NCI-H128 (cell line): Measurements from ENCODE around the gene ANTXRL.
"Not testable (repeated sequence)": the region's sequence is repeated elsewhere in the genome, so short reads cannot be mapped to it uniquely, and the experiment has no call there.

Experiments
- DNase-seq: peaks from one replicate; lab custom pipeline; 2025; ENCODE audit not compliant: unreplicated experiment; lab: John Stamatoyannopoulos, UW

ANTXRL gene

DNA sequence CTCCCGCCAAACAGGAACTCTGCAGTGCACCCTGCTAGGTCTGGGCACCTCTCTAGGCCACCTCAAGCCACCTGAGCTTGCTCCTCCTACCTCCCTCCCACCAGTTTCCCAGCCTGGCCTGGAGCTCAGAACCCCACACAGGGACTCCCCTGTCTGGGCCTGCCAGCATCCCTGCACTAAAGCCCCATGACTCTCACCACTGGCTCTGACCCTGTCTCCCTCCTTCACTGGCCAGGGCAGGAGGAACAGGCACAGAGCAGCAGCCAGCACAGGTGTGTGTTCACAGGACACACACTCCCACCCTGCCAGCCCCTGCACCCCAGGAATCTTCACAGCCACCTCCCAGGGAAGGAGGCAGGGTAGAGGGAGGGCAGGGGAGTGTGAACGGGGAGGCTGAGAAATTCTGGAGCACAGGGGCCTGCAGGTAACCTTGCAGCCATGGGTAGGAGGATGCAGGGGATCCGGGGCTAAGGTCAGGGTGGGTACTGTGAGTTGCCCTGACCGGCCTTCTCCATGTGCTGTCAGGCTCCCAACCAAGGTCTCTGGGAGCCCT lies 13.9 kb upstream of the ANTXRL start:
- DNase-seq = no peak

DNA sequence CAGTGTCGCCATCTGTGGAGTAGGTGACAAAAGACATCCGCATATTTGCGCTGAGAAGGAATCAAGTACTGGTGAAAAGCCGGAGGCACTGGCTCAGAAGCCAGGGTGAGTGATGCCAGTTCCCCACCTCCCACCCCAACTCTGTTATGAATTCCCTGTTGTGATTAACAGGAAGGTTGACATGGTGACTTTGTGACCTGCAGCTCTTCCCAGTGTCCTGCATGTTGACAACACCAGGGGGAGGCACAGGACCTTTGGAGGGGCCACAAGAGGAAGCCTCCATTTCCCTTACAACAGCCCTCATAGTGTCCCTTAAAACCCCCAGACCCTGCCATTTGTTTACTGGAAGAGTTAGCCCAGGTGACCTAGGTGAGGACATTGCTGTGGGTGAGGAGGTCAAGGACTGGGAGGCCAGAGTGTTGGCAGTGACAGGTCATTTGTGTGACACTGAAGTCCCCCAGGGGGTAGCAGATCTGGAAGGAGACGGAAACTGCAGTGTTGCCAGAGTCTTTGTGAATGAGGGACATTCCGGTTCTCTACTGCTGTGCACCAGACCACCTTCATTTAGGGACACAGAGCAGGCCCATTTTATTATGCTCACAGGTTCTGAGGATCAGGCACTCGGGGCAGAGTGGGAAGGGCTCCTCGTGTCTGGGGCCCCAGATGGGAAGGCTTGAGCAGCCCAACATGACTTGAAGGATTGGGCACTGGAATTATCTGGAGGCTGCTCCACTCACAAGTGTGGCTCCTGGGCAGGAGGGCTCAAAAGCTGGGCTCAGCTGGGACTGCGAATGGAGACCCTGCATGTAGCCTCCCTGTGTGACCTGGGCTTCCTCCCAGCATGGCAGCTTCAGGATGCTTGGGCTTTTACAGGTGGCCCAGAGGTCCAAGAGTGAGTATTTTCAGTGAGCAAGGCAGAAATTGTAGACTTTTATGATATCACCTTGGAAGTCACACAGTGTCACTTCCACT lies 13.0 kb upstream of the ANTXRL start:
- no peak for DNase-seq

DNA sequence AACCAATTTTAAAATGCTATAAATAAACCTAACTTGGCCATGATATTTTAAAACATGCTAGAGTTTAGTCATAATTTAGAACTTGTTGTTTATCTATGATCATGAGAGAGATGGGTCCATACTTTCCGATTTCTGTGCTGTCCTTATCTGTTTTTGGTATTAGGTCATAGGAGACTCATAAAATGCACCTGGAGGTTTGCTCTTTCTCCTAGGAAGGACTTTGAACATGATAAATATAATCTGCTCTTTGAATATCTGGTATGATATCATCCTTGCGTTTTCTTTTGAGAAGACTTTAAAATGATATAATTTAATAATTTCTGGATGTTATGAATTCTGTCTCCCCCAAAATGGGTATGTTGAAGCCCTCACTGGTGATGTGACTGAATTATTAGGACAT lies 9.0 kb upstream of the ANTXRL start:
- DNase-seq = no peak

DNA sequence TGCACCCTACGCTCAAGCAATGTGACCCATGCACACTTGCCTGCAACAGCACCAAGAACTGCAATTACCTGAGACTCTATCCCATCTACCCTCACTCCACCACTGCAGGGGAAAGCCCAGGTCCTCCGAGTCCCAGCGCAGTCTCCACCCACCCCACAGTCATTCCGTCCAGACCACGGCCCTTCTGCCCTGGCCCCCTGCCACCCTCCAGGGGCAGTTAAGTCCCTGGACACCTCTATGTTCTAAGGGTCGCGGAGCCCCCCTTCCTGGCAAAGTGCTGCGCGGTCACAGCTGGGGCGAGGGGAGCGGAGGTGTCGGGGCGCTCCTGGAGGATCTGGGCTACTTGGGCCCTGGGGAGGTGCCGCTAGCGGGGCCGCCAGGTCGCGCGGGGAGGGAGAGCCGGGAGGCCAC lies 4.4 kb upstream of the ANTXRL start:
- not testable (repeated sequence) for DNase-seq

DNA sequence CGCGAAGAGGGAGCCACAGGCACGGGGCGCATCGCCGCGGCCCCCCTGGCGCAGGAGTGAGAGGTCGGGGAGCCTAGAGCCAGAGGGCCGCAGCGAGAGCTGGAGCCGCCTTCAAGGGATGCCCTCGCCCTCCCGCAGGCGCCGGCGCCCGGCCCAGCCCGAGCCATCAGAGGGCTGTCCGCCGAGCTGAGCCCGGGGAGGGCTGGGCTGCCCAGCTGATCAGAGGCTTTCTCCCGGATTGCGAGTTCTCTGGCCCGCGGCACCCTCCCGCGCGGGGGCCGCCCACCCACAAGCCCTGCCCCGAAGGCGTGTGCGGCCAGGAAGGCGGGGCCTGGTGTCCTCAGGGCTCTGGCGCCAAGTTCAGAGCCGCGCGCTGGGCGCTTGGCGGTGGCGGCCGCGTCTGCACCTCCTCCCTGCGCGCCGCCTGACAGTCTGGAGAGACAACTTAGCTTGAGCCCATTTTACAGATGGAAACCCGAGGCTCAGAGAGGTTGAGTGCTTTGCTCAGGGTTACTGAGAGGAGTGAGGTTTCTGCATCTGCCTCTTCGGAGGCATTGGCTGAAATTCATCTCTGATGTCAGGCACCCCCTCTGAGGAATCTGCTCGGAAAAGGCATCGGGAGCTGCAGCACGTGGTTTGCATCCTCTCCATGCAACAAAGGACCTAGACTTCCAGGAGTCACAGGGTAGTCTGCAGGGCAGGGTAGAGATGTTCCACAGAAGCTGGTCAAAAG lies 3.8 kb upstream of the ANTXRL start:
- DNase-seq = no peak

DNA sequence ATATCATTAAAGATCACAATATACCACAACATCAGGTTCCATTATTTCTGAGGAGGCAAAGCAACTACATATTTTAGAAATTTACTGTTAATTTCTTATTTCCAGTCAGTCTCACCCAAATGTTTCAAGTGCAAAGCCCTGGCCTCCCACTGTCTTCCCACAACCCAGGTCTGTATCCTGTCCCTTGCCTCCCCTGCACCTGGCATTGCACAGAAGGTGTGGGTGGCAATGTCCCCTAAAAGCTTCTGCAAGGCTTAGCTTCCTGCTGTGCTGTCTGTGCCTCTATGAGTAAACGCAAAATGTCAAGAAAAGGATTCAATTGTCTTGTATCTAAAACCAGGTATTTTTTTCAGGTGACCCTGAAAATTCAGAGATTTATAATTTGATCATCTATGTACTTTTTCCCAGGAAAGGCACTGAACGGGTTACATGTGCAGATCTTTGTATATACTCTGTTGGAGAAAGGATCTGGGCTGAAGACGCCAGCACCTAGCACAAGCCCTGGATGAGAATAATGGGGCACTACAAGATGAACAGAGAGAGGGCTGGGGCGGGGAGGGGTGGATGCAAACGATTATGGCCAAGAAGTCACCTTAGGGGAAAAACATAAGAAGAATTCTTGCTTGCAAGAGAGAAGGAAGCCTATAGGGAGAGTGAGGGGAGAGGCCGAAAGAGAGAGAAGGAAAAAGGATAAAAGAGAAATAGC lies 3.1 kb upstream of the ANTXRL start:
- DNase-seq = no peak

DNA sequence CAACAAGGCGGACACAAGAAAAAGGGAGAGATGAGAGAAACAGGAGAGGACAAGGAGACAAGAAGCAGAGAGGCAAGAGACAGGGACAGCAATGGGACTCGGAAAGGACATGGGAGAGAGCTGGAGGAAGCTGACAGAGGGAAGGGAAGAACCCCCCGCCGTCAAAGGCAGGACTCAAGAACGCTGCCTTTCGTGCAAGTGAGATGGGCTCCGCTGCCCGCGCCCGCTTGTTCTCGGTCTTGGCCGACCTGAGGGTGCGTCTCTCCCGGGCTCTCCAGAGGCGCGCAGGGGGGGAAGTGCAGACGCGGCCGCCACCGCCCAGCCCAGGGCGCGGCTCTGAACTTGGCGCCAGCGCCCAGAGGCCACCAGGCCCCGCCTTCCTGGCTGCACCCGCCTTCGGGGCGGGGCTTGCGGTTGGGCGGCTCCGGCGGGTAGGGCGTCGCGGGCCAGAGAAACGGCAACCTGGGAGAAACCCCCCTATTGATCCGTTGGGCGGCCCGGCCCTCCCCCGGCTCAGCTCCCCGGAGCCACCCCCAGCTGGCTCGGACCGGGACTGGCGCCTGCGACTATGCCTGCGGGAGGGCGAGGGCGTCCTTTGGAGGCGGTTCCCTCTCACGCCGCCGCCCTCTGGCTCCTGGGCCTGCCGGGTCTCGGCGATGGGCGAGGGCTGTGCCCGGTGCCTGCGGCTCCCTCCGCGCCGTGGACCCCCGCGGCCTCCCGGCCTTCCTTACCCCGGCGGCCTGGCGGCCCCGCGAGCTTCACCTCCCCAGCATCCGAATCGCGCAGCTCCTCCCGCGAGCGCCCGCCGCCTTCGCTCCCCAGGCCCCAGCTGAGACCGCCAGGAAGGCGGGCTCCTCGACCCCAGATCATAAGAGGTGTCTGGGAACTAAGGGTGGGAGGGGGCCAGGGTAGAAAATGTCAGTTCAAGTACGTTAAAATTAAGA lies 2.2 kb upstream of the ANTXRL start:
- DNase-seq = no peak

DNA sequence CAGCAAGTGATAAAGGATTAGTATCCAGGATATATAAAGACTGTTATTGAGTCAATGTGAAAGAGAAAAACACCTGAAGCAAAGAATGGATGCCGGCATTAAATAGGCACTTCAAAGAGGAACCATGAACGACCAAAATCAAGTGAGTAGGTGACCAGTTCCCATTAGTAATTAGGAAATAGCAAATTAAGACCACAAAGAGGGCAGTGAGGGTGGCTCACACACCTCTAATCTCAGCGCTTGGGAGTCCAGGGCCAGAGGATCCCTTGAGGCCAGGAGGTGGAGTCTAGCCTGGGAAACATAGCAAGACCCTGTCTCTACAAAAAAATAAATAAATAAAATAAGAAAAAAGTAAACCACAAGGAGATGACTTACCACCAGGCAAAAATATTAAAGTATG lies 1.5 kb upstream of the ANTXRL start:
- DNase-seq = no peak

DNA sequence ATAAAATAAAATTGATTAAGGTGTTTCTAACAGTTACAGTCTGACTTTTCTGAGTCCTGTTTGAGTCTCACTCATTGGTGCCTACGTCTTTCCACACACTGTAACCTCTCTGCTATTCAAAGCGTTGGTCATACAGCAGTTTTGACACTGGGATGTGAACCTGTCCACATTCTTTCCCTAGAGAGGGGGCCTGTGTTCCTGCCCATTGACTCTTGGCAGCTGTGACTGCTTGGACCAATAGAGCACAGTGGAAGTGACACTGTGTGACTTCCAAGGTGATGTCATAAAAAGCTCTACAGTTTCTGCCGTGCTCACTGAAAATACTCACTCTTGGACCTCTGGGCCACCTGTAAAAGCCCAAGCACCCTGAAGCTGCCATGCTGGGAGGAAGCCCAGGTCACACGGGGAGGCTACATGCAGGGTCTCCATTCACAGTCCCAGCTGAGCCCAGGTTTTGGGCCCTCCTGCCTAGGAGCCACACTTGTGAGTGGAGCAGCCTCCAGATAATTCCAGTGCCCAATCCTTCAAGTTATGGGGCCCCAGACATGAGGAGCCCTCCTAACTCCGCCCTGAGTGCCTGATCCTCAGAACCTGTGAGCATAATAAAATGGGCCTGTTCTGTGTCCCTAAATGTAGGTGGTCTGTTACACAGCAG lies 704 bp upstream of the ANTXRL start:
- DNase-seq = no peak

DNA sequence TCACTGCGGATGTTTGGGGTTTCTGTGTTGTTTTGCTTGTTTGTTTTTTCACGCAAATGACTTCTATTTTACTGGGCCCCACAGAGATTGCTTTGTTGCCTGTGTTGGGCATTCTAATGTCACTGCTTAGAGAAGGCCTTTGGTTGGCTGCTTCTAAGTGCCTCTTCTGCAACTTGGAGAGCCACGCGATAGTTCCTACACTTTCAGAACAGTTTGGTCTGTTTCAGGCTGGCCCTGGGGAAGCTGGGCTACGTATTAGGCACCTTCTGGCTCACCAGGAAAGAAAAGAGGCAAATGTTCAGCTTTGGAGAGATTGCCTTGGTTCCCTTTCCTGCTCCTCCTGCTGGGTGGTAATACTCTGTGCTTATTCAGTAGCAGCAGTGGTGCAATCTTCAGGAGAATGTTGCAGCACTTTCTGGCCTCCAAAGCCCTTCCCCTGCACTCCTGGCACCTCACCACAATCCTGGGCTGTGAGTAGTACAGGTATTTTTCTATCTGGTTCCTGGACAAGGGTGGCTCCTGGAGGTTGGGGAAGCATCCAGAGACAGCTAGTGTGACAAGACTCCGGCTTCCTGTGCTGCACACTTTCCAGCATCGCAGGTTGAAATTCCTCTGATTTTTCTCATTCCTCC lies 1.2 kb downstream of the ANTXRL start:
- DNase-seq = no peak

DNA sequence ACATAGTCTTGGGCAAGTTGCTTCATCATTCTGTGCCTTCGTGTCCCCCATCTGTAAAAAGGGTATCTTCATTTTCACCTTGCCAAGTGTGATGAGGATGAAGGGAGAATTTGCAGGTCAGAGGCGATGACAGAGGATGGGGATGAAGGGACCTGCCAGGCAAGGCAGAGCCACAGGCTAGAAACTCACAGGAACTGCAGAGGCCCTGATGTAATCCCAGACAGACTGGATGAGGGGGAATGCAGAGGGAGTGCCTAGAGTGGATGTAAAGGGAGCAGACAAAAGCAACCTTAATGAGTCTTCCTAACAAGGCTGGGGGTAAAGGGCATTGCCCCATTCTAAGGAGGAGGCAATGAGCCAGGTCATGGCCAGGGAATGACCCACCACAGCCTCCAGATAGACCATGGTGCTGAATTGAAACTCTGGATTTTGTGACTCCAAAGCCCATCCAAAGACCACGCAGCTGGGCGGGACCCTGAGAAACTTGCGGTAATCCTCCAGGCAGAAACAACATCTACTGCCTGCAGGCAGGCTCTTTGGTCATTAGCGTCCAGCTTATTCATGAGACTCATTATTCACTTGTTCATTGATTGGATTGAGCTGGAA lies 1.9 kb downstream of the ANTXRL start:
- DNase-seq = no peak

DNA sequence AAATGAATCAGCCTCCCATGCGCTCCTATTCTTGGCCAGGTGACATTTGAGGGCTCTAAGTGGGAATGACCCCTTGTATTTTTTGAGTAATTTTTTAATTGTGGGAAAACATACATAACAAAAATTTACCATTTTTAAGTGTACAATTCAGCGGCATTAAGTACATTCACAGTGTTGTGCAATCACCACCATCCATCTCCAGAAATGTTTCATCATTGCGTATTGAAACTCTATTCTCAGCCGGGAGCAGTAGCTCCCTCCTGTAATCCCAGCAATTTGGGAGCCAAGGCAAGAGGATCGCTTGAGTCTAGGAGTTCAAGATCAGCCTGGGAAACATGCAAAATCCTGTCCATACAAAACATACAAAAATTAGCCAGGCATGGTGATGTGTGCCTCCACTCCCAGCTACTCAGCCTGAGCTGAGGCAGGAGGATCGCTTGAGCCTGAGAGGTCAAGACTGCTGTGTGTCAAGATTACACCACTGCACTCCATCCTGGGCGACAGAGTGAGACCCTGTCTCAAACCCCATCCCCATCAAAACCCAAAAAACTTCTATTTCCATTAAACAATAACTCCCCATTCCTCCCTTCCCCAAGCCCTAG lies 2.5 kb downstream of the ANTXRL start:
- no peak for DNase-seq

DNA sequence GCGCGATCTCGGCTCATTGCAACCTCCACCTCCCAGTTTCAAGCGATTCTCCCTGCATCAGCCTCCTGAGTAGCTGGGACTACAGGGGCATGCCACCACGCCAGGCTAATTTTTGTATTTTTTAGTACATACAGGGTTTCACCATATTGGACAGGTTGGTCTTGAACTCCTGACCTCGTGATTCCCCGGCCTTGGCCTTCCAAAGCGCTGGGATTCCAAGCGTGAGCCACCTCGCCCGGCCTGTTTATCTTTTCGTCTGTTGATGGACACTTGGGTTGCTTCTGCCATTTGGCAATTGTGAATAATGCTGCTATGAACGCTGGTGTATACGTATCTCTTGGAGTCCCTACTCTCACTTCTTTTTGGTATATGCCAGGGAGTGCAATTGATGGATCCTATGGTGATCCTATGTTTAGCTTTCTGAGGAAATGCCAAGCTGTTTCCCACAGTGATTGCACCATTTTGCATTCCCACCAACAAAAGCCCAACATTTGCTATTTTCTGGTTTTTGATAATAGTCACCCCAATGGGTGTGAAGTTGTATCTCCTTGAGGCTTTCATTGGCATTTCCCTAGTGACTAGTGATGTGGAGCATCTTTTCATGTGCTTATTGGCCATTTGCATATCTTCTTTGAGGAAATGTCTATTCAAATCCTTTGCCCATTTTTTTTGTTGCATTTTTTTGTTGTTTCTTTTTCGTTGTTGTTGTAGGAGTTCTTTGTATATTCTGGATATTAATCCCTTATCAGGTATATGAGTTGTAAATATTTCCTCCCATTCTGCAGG lies 3.5 kb downstream of the ANTXRL start:
- DNase-seq = no peak

DNA sequence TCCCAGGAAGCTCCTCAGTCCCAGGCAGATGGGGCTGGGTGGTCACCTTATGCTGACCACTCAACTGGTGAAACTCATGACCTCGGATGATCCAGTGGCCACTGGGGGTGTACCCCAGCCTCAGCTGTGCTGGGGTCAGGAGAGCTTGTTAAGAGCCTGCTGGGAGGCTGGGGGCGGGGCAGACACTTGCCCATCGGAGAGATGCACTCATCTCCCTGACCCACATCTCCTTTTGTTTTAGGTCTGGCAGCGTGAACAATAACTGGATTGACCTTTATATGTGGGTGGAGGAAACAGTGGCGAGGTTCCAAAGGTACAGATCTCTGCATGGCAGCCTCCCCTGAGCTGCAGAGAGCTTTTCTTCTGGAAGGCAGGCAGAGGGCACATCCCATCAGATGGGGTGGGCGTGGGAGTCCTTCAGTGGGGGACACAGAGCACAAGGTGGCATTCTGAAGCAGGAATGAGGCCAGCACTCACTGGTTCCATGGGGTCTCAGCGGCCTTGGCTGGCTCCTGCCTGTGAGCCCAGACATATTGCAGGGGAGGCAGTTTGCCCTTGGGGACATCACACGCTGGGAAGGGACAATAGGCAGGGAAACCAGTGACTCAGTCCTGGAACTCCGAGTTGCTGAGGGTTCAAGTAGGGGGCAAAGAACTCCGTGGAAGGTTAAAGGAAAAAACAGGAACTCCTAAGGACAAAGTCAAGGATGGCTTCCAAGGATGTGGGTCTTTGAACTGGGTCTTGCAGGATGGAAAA lies 5.2 kb downstream of the ANTXRL start:
- DNase-seq = no peak

DNA sequence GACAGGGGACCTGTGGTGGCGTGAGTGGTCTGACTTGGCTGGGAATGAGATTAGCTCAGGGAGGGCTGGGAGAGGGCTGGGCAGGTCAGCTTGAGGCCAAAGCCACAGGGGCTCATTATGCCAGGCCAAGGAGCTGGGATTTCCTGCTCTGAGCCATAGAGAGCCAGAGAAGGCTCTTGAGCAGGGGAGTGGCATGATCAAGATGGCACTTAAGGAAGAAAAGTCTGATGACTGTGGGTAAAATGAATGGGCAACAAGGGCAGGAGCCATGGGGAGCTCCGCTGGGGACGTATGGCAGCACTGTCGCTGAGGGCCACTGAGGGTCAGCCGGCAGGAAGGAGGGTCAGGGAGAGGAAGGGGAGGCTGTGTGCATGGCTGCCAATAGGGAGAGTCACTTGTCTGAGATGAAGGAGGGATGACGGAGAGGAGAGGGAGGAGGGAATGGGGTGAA lies 5.8 kb downstream of the ANTXRL start:
- no peak for DNase-seq

DNA sequence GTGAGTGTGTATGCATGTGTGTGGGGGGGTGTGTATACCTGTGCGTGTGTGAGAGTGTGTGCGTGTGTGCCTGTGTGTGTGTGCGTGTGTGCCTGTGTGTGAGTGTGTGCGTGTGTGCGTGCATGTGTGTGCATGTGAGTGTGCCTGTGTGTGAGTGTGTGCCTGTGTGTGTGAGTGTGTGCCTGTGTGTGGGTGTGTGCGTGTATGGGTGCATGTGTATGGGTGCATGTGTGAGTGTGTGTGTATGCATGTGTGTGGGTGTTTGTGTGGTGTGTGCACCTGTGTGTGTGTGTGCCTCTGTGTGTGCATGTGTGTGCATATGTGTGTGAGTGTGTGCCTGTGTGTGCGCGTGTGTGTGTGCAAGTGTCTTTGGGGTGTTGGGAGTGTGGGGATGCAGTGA lies 6.4 kb downstream of the ANTXRL start:
- no peak for DNase-seq
